ENCODE data around the gene RBFOX2. TPM values are rescaled to one million over a fixed set of nuclear protein-coding genes. Genes with fewer than 3 reads are reported as not detected.

Gene RBFOX2
- total and polyA plus RNA-seq, 11 donors: 31.0 to 102 (median 84.0) TPM

DNA sequence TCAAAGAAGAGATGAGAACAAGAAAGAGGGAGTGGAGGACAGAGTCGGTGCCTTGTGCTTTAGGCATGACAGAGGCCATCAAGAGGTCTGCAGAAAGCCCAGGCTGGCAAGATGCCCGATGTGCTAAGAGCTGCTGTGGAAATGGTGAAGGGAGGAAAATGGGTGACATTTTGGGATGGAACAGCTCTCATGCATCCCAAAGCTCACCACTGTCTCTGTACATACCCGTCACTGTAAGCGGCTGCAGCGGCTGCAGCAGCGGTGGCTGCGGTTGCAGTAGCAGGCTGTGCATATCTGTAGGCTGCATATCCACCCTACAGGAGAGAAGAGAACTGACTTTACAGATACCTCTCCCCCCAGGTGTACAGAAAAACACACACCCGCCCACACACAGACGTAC lies 282.4 kb downstream of the RBFOX2 start:
- Histone ChIP-seq H3K9me3 (no peaks in the 10 kb centered on the region), H3K4me1 (peaks cover 0 to 63% (median 33%) of the 10 kb centered on the region in 12 donors), H3K36me3 (peaks cover 0 to 67% (median 15%) of the 10 kb centered on the region in 9 donors), H3K27me3 (no peaks in the 10 kb centered on the region), H3K4me3 (no peak overlapping the region), H3K27ac (peak overlapping the region in 1 of 12 donors; percentile 30)
- DNase-seq (peak in 3 of 5 donors; percentile 30 to 57 (median 52)), ATAC-seq (peak in 2 of 4 donors; percentile 18 to 25)
- intact Hi-C loops (cut with DNase I): loop anchor here in 3 of 10 donors (5.0 to 10.0 kb wide), 3 partner anchors 109 to 169 kb away; no protein-coding TSS in a partner anchor
- 76 to 88% (median 84%) methylated on average over 9 of the region's 9 CpGs for WGBS, 4 donors
- TF ChIP-seq, protein P1, sequence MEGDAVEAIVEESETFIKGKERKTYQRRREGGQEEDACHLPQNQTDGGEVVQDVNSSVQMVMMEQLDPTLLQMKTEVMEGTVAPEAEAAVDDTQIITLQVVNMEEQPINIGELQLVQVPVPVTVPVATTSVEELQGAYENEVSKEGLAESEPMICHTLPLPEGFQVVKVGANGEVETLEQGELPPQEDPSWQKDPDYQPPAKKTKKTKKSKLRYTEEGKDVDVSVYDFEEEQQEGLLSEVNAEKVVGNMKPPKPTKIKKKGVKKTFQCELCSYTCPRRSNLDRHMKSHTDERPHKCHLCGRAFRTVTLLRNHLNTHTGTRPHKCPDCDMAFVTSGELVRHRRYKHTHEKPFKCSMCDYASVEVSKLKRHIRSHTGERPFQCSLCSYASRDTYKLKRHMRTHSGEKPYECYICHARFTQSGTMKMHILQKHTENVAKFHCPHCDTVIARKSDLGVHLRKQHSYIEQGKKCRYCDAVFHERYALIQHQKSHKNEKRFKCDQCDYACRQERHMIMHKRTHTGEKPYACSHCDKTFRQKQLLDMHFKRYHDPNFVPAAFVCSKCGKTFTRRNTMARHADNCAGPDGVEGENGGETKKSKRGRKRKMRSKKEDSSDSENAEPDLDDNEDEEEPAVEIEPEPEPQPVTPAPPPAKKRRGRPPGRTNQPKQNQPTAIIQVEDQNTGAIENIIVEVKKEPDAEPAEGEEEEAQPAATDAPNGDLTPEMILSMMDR (IDR thresholded peaks at IDR 0.05): no peak
- TF ChIP-seq POLR2A (IDR thresholded peaks at IDR 0.05): no peak

DNA sequence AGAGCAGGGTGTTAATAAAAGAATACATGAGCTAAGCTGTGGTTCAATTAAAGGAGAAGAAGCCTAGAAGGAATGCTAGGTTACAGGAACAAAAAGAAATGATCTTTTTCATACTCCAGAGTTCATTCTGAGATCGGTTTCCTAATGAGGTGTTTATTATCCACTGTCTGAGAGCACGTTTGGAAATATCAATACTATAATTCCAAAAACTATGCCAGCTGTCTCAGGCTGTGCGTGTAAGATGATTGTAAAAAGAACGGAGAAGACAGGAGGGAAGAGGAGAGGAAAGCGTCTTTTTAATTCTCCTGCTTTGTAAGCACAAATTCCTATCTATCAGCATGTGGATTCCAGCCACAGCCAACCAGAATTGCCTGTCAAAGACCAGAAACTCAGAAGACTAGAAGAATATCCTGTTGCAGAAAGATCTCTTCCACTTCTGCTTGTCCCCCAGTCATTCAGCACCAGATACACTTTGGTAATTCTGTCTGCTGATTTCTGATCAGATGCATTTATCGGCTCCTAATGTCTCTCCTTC lies 285.2 kb downstream of the RBFOX2 start:
- Histone ChIP-seq H3K27me3 (no peaks in the 10 kb centered on the region), H3K9me3 (no peaks in the 10 kb centered on the region), H3K27ac (peak overlapping the region in 9 of 12 donors; percentile 11 to 79 (median 48)), H3K4me3 (no peak overlapping the region), H3K36me3 (peaks cover 0 to 67% (median 18%) of the 10 kb centered on the region in 9 donors), H3K4me1 (peaks cover 0 to 68% (median 34%) of the 10 kb centered on the region in 12 donors)
- WGBS, 4 donors: 65 to 76% (median 74%) methylated on average over 6 of the region's 6 CpGs
- intact Hi-C loops (cut with DNase I): loop anchor here in 5 of 10 donors (5.0 to 10.0 kb wide), 5 partner anchors 111 to 179 kb away; no protein-coding TSS in a partner anchor
- ATAC-seq (no peak), DNase-seq (no peak)
- TF ChIP-seq POLR2A (IDR thresholded peaks at IDR 0.05): no peak
- TF ChIP-seq, protein P1 (IDR thresholded peaks at IDR 0.05): no peak

DNA sequence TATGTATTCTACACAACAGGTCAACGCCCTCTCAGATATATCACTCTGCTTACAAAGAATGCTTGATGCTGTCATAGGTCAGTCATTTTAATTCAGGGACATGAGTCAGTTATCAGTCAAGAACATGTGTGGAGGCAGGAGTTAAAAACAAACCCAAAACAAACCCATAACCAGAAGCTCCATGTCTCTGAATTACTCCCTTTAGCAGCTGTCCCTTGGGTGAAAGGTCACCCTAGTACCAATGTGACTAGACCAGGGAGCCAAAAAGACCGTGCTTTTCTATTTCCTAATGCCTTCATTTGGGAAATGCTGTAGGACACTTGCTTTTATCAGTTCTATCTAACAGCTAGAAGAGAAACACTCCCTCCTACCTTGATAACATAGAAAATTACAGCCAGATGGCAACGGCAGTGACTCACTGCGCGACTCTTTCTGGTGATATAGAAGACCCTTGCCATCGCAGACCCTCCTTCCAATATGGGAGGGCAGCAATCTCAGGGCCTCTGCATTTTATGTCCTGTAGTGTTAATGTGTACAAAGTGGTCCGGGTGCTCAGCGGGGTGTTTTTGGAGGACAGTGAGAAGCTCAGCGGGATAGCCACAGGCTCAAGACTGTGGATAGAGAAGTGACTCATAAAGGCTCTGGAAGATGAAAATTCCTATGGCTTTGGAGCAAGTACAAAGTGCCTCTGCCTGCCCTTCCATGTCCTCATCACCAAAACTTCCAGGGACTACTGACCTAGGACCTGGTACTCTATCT lies 286.1 kb downstream of the RBFOX2 start:
- H3K27ac ChIP-seq: peak overlapping the region; percentile 10 to 79 (median 44)
- 57 to 71% (median 64%) methylated on average over 9 of the region's 9 CpGs for WGBS, 4 donors
- H3K4me1 ChIP-seq: peaks cover 0 to 68% (median 33%) of the 10 kb centered on the region in 12 donors
- no peak for DNase-seq
- peaks cover 0 to 72% (median 18%) of the 10 kb centered on the region in 9 donors for H3K36me3 ChIP-seq
- no peak overlapping the region for H3K4me3 ChIP-seq
- intact Hi-C loops (cut with DNase I): loop anchor here in 5 of 10 donors (5.0 to 10.0 kb wide), 5 partner anchors 110 to 180 kb away; no protein-coding TSS in a partner anchor
- no peaks in the 10 kb centered on the region for H3K9me3 ChIP-seq
- TF ChIP-seq, protein P1 (IDR thresholded peaks at IDR 0.05): no peak
- TF ChIP-seq POLR2A (IDR thresholded peaks at IDR 0.05): no peak
- H3K27me3 ChIP-seq: no peaks in the 10 kb centered on the region
- ATAC-seq: peak; percentile 56 to 79 (median 66)

DNA sequence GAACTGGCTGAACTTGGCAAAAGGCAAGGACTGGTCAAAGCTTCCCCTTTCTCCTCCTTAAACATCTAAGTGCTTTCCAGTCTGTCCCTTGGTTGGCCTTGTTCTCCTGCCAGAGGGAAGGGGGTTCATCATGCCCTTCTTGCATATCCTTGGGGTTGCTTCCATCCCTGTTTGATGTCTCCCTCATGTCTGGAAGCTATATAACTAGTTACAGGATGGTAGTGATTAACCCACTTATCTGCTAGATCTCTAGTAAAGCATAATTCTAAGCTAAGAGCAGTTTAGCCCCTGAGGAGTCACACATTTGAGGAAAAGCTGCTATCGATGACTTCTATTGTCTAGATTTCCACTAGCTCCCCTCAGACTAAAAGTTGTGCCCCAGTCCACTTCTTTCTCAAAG lies 288.0 kb downstream of the RBFOX2 start:
- Histone ChIP-seq H3K4me1 (peaks cover 0 to 52% (median 26%) of the 10 kb centered on the region in 12 donors), H3K27me3 (no peaks in the 10 kb centered on the region), H3K27ac (no peak overlapping the region), H3K4me3 (no peak overlapping the region), H3K9me3 (no peaks in the 10 kb centered on the region), H3K36me3 (peaks cover 0 to 58% (median 12%) of the 10 kb centered on the region in 9 donors)
- intact Hi-C loops (cut with DNase I): loop anchor here in 5 of 10 donors (5.0 to 10.0 kb wide), 5 partner anchors 108 to 182 kb away; no protein-coding TSS in a partner anchor
- whole genome bisulfite sequencing, 4 donors: 83 to 94% (median 84%) methylated on average over 1 of the region's 1 CpG
- DNase-seq (no peak), ATAC-seq (no peak)
- no peak for TF ChIP-seq POLR2A (IDR thresholded peaks at IDR 0.05)
- TF ChIP-seq, protein P1 (IDR thresholded peaks at IDR 0.05): no peak
